DMS153 (cell line): Measurements from ENCODE around the gene ERCC3.
"Not testable (repeated sequence)": the region's sequence is repeated elsewhere in the genome, so short reads cannot be mapped to it uniquely, and the experiment has no call there.

Experiments
- DNase-seq: peaks from one replicate; lab custom pipeline; 2025; lab: John Stamatoyannopoulos, UW

The ERCC3 gene

DNA sequence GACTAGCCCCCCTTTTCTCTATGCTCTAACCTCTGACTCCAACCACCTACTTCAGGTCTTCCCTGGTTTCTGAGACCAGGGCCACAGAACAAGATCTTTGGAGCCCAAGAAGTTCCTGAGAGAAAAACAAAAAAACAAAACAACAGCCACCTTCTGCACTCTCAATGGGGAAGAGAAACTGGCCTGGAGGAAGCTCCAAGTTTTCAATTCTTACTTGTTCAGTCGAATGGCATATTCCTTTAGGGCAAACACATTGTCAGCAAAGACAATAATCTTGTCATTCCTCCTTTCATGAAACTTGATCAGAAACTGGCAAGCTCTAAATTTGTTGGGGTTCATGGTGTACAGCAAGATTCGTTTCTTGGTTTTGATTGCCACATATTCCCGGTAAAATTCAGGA, 15.0 kb downstream of the ERCC3 start:
- no peak for DNase-seq

DNA sequence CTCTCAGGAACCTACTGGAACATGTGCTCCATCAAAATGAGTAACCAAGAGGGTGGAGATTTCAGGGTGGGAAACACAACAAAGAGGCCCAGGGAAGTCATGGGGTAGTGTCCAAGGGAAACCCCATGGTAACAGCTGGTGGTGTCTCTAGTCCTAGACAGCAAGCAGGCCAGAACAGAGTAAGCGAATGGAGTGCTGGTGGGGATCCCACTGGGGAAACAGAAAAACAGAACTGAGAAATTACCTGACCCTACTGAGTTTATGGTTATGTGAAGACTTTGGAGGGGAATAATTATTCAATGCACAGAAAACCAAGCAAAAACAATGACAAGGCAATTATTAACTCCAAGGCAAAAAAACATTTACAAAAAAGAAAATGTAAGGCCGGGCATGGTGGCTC, 16.9 kb downstream of the ERCC3 start:
- no peak for DNase-seq

- no peak for DNase-seq
Measured at GRCh38 chr2:127275789-127276188, 18.2 kb downstream of the ERCC3 start.

GRCh38 chr2:127275356-127275755, 18.6 kb downstream of the ERCC3 start:
- DNase-seq, result no peak

GRCh38 chr2:127270663-127271062, 23.3 kb downstream of the ERCC3 start:
- no peak for DNase-seq

- no peak for DNase-seq
Measured at GRCh38 chr2:127261804-127262406, 32.0 kb downstream of the ERCC3 start.

DNA sequence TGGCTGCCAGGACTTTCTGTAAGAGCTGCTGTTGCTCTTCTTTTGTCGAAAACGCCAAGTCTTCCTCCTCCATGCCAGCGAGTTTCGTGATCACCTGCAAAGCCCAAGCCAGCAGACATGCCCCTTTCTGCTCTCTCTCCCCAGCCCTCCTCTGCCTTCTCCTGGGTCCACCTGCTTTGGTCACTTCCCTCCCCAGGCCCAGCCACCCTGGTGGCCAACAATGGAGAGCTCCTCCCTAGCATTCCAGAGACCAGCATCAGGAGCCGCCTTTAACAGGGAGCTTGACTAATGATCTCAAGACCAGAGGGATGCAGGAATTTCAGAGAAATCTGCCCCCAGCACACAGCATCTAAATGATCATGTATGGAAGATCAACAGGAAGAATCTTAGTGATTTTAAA, 34.6 kb downstream of the ERCC3 start:
- DNase-seq, result no peak

GRCh38 chr2:127256866-127257265, 37.1 kb downstream of the ERCC3 start:
- DNase-seq, result no peak

- no peak for DNase-seq
Measured at GRCh38 chr2:127256381-127256780, 37.6 kb downstream of the ERCC3 start.

DNA sequence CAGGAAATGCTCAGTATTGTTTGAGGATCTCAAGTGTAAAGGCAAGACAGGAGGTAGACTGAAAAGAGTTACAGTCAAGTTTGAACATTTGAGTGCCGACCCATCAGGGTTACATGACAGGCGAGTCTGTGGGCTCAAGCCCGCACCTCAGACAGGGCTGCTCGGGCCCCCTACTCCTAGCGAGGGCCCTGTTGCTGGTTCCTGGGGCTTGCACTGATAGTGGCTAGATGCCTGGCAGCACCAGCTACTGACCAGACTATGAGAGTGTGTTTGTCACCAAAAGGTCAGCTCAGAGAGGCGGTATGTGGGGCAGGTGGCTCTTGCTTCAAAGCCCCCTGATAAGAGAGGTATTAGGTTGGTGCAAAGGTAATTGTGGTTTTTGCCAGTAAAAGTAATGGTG, 38.2 kb downstream of the ERCC3 start:
- DNase-seq, result no peak

DNA sequence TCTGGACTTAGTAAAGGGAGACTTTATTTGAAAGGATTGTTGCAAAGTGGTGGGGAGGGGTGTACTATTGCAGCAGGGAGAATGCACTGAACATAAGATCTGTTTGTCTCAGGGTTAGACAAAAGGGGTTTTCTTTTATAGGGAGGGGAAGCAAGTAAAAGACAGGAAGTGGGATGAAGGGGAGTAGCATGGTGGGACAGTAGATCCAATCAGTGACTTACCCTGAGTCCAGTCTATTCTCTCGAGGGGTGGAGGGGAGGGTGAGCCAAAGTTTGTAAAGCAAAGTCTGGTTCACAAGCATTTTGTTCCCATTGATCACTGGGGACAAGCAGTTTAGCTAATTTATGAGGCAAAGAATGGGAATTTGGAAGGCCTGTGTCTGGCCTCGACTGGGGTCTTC, 38.8 kb downstream of the ERCC3 start:
- DNase-seq, result no peak

DNA sequence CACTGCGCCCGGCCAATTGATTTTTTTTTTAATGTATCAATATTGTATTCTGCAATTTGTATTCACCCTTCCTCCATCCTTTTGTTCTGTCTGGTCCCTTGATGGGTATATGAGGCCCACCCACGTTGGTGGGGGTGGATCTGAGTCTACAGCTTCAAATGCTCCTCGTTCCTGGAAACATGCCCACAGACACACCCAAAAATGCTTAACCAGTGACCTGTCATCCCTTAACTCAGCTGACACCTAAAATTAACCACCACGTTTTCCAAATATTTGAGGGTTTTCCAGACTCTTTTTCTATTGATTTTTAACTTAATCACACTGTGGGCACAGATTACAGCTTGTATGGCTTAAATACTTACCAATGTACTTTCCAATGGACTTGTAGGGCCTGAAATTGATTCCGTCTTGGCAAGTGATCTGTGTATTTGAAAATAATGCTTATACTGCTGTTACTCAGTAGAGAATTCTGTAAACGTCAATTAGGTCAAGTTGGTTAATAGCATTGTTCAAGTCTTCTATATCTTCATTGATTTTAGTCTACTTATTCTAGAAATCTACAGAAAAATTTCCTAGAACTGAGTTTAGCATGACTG, 39.5 kb downstream of the ERCC3 start:
- no peak for DNase-seq

DNA sequence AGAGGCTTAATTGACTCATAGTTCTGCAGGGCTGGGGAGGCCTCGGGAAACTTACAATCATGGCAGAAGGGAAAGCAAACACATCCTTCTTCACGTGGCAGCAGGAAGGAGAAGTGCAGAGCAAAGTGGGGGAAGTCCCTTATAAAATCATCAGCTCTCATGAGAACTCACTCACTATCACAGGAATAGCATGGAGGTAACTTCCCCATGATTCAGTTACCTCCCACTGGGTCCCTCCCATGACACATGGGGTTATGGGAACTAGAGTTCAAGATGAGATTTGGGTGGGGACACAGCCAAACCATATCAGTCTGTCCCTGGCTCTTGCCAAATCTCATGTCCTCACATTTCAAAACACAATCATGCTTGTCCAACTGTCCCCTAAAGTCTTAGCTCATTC, 52.8 kb downstream of the ERCC3 start:
- not testable (repeated sequence) for DNase-seq

GRCh38 chr2:127239395-127239794, 54.5 kb downstream of the ERCC3 start:
- DNase-seq, result no peak

DNA sequence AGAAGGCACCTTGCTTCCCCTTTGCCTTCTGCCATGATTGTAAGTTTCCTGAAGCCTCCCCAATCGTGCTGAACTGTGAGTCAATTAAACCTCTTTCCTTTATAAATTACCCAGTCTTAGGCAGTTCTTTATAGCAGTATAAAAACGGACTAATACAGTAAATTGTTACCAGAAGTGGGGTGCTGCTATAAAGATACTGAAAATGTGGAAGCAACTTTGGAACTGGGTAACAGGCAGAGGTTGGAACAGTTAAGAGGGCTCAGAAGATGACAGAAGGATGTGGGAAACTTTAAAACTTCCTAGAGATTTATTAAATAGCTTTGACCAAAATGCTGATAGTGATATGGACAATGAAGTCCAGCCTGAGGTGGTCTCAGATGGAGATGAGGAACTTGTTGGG, 56.2 kb downstream of the ERCC3 start:
- DNase-seq, result not testable (repeated sequence)

GRCh38 chr2:127235082-127235702, 58.8 kb downstream of the ERCC3 start:
- DNase-seq, result no peak

DNA sequence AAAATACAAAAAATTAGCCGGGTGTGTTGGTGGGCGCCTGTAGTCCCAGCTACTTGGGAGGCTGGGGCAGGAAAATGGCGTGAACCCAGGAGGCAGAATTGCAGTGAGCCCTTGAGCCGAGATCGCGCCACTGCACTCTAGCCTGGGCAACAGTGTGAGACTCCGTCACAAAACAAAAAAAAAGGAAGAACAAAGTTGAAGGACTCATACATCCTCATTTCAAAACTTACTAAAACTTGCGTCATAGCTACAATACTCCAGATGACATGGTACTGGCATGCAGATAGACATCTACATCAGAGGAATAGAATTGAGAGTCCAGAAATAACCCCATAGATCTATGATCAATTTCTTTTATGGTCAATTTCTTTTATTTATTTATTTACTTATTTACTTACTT, 60.2 kb downstream of the ERCC3 start:
- DNase-seq, result no peak

DNA sequence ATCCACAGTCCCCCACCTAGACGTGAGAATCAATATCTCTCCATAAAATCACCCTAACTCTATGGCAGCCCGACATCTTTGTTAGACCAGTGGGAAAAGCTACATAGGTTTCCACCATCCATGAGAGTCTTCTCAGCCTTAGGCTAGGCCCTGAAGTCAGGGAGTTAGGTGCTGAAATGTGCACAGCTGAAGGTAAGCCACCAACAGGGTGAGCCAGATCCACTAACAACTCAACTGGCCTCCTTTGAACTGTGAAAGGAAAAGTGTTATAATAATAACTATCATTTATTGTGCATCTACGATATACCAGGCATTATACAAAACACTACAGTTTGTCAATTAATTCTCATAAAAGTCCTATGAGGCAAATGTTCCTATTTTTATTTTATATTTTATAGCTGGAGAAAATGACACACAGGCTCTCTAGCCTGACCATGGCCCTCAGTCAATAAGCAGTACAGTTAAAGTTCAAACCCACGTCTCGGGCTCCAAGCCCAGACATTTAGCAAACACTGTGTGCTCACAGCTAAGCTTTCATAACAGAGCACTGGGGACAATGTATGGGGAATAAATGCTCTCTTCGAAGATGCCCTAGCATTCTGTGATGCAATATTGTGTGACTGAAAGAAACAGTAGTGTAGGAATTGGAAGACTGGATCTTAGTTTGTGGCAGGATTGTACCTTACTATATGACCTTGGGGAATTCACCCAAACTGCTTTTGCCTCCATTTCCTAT, 62.6 kb downstream of the ERCC3 start:
- no peak for DNase-seq

DNA sequence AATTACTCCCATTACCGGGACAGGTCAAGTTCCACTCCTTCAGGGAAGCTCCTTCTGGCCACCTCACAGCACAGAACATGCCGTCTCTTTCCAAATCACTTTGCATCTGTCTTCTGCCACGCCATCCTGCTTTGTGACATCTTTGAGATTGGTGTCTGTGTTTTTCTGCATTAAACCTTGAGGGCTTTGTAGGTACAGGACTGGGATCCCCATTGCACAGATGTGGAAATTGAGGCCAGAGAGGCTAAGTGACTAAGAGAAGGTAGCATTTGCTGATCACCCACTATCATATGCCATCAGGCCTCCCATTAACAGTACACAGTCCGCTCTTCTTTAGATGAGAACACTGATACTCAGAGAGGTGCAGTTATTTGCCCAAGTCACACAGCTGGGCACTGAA, 64.4 kb downstream of the ERCC3 start:
- no peak for DNase-seq

GRCh38 chr2:127228102-127228501, 65.8 kb downstream of the ERCC3 start:
- DNase-seq, result no peak

DNA sequence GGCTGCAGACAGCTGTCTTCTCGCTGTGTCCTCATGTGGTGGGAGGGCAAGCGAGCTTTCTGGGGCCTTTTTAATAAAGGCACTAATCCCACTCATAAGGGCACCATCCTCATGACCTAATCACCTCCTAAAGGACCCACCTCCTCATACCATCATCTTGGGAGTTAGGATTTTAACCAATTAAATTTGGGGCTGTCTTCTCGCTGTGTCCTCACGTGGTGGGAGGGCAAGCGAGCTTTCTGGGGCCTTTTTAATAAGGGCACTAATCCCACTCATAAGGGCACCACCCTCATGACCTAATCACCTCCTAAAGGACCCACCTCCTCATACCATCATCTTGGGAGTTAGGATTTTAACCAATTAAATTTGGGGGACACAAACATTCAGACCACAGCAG, 66.7 kb downstream of the ERCC3 start:
- DNase-seq, result not testable (repeated sequence)

GRCh38 chr2:127226520-127227263, 67.3 kb downstream of the ERCC3 start:
- DNase-seq, result peak; percentile 77
